T-helper 9 cell (primary cell): ENCODE measurements around the gene IQGAP1.

Experiments used
- DNase-seq: peaks from one replicate; pipeline ENCODE4 v3.0.0-alpha.2; 2020

IQGAP1 gene

DNA sequence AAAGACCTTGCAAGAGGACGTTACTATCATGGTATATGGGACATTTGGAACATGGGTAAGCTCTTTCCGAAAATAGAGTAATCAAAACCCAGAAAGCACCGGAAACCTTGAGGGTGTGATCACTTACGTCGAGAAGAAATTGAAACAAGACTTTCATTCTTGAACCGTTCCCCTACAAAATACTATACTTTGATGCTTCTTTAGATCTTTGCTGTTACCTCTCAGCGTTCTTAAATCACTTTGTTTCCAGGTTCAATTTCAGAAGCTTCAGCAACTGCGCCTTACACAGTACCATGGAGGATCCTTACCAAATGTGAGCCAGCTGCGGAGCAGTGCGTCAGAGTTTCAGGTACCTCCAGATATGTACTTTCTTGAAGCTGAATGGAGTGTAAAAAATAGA, 151.7 kb downstream of the IQGAP1 start:
- no peak for DNase-seq

- no peak for DNase-seq
Observed at GRCh38 chr15:90540768-90541167, 152.7 kb downstream of the IQGAP1 start.

DNA sequence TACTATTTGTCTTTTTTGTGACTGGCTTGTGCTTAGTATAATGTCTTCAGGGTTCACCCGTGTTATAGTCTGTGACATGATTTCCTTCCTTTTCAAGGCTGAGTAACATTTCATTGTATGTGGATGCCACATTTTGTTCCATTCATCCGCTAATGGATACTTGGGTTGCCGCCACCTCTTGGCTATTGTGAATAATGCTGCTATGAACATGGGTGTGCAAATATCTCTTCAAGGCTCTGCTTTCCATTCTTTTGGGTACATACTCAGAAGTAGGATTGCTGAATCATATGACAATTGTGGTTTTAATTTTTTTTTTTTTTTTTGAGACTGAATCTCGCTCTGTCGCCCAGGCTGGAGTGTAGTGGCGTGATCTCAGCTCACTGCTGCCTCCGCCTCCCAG, 157.1 kb downstream of the IQGAP1 start:
- DNase-seq: no peak

- DNase-seq: no peak
Observed at GRCh38 chr15:90547540-90547939, 159.5 kb downstream of the IQGAP1 start.

DNA sequence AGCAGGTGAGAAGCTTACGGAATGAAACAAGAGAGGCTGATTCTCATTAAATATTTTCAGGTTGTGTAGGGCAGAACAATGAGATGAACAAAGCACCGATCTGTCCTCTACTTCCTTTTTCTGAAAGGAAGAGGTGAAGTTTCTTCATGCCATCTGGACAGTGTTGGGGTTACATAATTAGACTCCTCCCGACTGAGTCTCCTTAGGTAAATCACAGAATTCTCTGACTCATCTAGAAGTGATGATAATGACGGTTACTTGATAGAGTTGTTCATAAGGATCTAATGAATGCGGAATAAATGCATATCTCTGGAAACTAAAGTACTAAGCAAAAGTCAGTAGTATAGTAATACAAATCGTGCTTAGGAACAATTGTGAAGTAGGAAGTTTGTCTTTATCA, 162.9 kb downstream of the IQGAP1 start:
- DNase-seq: no peak
